Fibroblast of lung (primary cell): Measurements from ENCODE around the gene IGFBP2.

Experiments
- CTCF ChIP-seq, 2 donors: IDR thresholded peaks in 1 of 2; conservative IDR thresholded peaks in 1 of 2; 1 replicate in 1 of 2; 2 replicates in 1 of 2; pipeline ENCODE4 v1.5.1; 2011 to 2012; ENCODE audit warnings: low read length in 2 of 2, control low read depth in 1 of 2, inconsistent platforms in 1 of 2, low read depth in 1 of 2, mild to moderate bottlenecking in 1 of 2
- EZH2 ChIP-seq: IDR thresholded peaks from 2 replicates; pipeline ENCODE4 v1.5.1; 2012; ENCODE audit warnings: low read length, control low read depth, mild to moderate bottlenecking; ENCODE audit errors: missing control alignments

DNA sequence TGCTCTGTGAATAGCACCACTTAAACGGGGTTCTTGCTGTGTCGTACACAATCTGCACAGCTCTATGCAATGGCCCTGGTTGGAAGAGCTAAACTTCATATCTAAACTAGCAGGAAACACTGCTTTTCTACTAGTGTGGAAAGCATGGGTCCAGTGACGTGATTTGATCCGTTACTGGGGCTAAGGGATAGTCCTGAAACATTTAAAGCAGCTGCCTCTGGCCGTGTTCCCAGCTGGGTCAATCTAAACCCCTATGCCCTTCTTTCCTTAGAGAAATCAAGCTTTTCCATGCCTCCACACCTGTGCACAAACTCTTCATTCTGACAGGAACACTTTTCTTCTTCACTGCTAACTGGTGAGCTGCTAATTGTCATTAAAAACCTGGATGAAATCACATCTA lies 67.6 kb downstream of the IGFBP2 start:
- no peak for TF ChIP-seq CTCF (conservative IDR thresholded peaks at IDR 0.05 in 1 of 2, IDR thresholded peaks at IDR 0.05 in 1 of 2; ENCODE audit: low read depth in 1 of 2, low read length in 2 of 2)
- no peak for TF ChIP-seq EZH2
